AG09309 (cell line): ENCODE results near the gene TAF11.

Source experiments
- DNase-seq: peaks from one replicate; pipeline ENCODE4 v3.0.0-alpha.2; 2010; ENCODE audit warnings: low read depth
- H3K4me3 ChIP-seq: 2 replicates; pipeline ENCODE4 v1.5.1; 2011; ENCODE audit warnings: mild to moderate bottlenecking, low read depth, low read length, moderate library complexity; ENCODE audit not compliant: control insufficient read depth
- TF ChIP-seq, protein P1 (sequence below): IDR thresholded peaks from 2 replicates; pipeline ENCODE4 v1.5.1; 2011; ENCODE audit warnings: mild to moderate bottlenecking, low read depth, low read length, inconsistent platforms; ENCODE audit not compliant: insufficient read depth, control insufficient read depth; ENCODE audit errors: missing control alignments

The TAF11 gene

DNA sequence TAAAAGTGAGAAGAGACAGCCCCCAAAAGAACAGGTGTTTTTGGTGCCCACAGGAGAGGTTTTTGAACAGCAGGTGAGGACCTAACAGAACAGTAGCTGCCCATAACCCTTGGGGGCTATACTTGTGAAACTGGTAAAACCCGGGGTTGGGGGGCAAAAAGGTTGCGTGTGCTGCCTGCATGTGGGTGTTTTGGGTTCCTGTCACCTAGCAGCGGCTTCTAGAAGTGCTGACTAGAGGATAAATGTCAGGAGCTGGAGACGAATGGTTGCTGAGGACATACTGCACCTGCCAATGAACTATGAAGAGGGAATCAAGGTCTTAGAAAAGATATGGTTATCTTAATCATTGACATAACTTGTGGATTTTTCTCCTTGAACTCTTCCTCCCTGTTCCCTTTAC is 16.0 kb downstream of the TAF11 start:
- no peak for DNase-seq
- TF ChIP-seq, protein P1, sequence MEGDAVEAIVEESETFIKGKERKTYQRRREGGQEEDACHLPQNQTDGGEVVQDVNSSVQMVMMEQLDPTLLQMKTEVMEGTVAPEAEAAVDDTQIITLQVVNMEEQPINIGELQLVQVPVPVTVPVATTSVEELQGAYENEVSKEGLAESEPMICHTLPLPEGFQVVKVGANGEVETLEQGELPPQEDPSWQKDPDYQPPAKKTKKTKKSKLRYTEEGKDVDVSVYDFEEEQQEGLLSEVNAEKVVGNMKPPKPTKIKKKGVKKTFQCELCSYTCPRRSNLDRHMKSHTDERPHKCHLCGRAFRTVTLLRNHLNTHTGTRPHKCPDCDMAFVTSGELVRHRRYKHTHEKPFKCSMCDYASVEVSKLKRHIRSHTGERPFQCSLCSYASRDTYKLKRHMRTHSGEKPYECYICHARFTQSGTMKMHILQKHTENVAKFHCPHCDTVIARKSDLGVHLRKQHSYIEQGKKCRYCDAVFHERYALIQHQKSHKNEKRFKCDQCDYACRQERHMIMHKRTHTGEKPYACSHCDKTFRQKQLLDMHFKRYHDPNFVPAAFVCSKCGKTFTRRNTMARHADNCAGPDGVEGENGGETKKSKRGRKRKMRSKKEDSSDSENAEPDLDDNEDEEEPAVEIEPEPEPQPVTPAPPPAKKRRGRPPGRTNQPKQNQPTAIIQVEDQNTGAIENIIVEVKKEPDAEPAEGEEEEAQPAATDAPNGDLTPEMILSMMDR, result no peak
- H3K4me3 ChIP-seq, result no peak overlapping the region

- DNase-seq, result no peak
- TF ChIP-seq, protein P1, result no peak
- no peak overlapping the region for H3K4me3 ChIP-seq
Measured at GRCh38 chr6:34867484-34867883, 20.4 kb downstream of the TAF11 start.

GRCh38 chr6:34866509-34866908 is 21.3 kb downstream of the TAF11 start:
- TF ChIP-seq, protein P1, result no peak
- no peak overlapping the region for H3K4me3 ChIP-seq
- DNase-seq, result no peak

GRCh38 chr6:34865107-34865506 is 22.7 kb downstream of the TAF11 start:
- no peak overlapping the region for H3K4me3 ChIP-seq
- no peak for DNase-seq
- TF ChIP-seq, protein P1, result no peak

DNA sequence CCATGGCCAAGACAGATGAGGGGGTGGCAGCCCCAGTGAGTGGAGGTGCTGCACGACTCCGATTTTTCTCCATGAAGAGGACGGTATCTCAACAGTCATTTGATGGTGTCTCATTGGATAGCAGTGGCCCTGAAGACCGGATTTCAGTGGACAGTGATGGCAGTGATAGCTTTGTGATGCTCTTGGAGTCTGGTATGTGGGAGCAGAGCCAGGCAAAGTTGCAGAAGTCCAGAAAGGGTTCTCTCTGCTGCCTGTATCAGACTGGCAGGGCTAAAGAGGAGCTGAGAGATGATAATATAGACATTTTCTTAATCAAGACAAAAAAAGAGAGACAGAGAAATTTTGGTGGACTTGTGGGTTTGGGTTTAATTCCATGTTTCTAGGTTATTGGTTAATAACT is 23.8 kb downstream of the TAF11 start:
- H3K4me3 ChIP-seq, result no peak overlapping the region
- TF ChIP-seq, protein P1, result no peak
- DNase-seq, result no peak

DNA sequence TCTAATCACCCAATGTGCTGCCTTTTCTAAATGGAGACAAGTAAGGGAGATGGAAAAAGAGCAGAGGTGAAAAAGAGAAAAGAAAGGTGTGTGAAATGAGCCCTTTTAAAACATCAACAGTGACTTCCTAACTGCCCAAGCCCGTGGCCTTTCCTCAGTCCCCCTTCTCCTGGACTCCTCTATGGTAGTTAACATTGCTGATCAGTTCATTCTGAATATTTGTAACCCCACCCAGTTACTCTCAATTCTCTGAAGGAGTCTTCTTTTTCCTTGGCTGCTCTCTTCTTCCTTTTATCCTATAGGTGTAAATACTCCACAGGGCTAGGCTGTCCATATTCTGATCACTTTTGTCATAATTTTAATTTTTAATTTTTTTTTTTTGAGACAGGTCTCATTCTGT is 27.1 kb downstream of the TAF11 start:
- TF ChIP-seq, protein P1, result no peak
- DNase-seq, result no peak
- no peak overlapping the region for H3K4me3 ChIP-seq

- TF ChIP-seq, protein P1, result no peak
- no peak overlapping the region for H3K4me3 ChIP-seq
- no peak for DNase-seq
Measured at GRCh38 chr6:34859951-34860350, 27.9 kb downstream of the TAF11 start.
